Epithelial cell of proximal tubule (primary cell): ENCODE data around the gene UNK. TPM values are rescaled to one million over a fixed set of nuclear protein-coding genes. Genes with fewer than 3 reads are reported as not detected.

Experiments
- DNase-seq: peaks from one replicate; pipeline ENCODE4 v3.0.0-alpha.2; 2011; ENCODE audit warnings: low read depth
- H3K4me3 ChIP-seq: 2 replicates; pipeline ENCODE4 v1.5.1; 2011; ENCODE audit warnings: low read depth, mild to moderate bottlenecking, low read length
- CTCF ChIP-seq: conservative IDR thresholded peaks from 2 replicates; pipeline ENCODE4 v1.5.1; 2012; ENCODE audit warnings: low read depth, mild to moderate bottlenecking, low read length
- total RNA-seq: library from RNA; depleted of rRNA; stranded (reverse); fragments of >200 nt; gene quantifications from 2 replicates; pipeline ENCODE4 v1.2.3, GENCODE V29; 2015

Gene UNK
- total RNA-seq, 1 donor from 2014 or later, result 19.4 TPM

- DNase-seq, result no peak
Measured at GRCh38 chr17:75767881-75768280, 16.7 kb upstream of the UNK start.

GRCh38 chr17:75769536-75769935, 15.1 kb upstream of the UNK start:
- DNase-seq, result no peak
- no peak for TF ChIP-seq CTCF

More at GRCh38 chr17:75767881-75768280, 16.7 kb upstream of the UNK start:
- H3K4me3 ChIP-seq, result no peak overlapping the region
- no peak for TF ChIP-seq CTCF

GRCh38 chr17:75771334-75772281, 13.0 kb upstream of the UNK start:
- TF ChIP-seq CTCF, result peak; percentile 53
- DNase-seq, result peak; percentile 25
- no peak overlapping the region for H3K4me3 ChIP-seq

More at GRCh38 chr17:75769536-75769935, 15.1 kb upstream of the UNK start:
- H3K4me3 ChIP-seq, result no peak overlapping the region

- no peak for DNase-seq
- no peak overlapping the region for H3K4me3 ChIP-seq
- TF ChIP-seq CTCF, result no peak
Measured at GRCh38 chr17:75773121-75773807, 11.3 kb upstream of the UNK start.

GRCh38 chr17:75773808-75774470, 10.7 kb upstream of the UNK start:
- no peak overlapping the region for H3K4me3 ChIP-seq
- DNase-seq, result no peak
- peak; percentile 15 for TF ChIP-seq CTCF

- TF ChIP-seq CTCF, result no peak
- DNase-seq, result no peak
- H3K4me3 ChIP-seq, result no peak overlapping the region
Measured at GRCh38 chr17:75774471-75774990, 10.1 kb upstream of the UNK start.
